ENCODE measurements around the gene SASH1. TPM values are rescaled to one million over a fixed set of nuclear protein-coding genes. Genes with fewer than 3 reads are reported as not detected.

The SASH1 gene
- total RNA-seq, 1 experiment from 2014 or later = 11.7 TPM

DNA sequence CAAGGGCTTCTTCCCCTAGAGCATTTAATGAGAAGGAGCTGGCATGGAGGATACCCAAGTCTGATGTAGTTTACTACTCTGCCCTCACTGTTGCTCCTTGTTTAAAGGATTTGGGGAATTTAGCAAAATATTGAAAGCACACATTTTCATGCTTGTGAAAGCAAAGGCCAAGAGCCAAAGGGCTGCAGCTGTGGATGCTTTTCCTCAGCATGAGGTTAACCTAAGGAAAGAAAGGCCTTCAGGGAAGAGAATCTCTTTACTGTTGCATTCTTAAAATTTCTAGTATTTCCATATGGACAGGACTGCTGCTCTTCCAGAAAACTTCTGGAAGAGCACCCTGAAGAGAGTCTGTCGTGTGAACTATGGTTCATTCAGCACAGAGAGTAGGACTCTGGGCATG lies 45.9 kb upstream of the SASH1 start:
- no TSS peak for BruUV-seq (replicated peaks)
- no peaks in the 10 kb centered on the region for H3K4me1 ChIP-seq (ENCODE audit: control insufficient read depth in 1 of 2, insufficient read depth in 2 of 2, low read length in 2 of 2)

More for the DNA sequence above, 45.9 kb upstream of the SASH1 start:
- ATAC-seq = no peak
- H2AFZ ChIP-seq (ENCODE audit: low read depth, low read length, poor library complexity, severe bottlenecking) = no peak overlapping the region
- intact Hi-C loops (cut with micrococcal nuclease) = no loop called here
- H3K9me2 ChIP-seq (ENCODE audit: insufficient read depth) = no peaks in the 10 kb centered on the region
- H4K20me1 ChIP-seq (ENCODE audit: insufficient read depth) = no peaks in the 10 kb centered on the region
- H3K9ac ChIP-seq (ENCODE audit: low read length) = no peak overlapping the region
- no peak overlapping the region for H3K27ac ChIP-seq (ENCODE audit: low read depth, low read length)
- H3K36me3 ChIP-seq (ENCODE audit: control insufficient read depth in 1 of 2, insufficient read depth in 2 of 2, low read length in 2 of 2) = no peaks in the 10 kb centered on the region
- H3K27me3 ChIP-seq (ENCODE audit: insufficient read depth, low read length) = no peaks in the 10 kb centered on the region
- no peaks in the 10 kb centered on the region for H3K9me3 ChIP-seq (ENCODE audit: control insufficient read depth in 1 of 2, insufficient read depth in 1 of 2, low read depth in 1 of 2, low read length in 2 of 2)
- no peaks in the 10 kb centered on the region for H3K79me2 ChIP-seq (ENCODE audit: insufficient read depth, low read length)
- POLR2A ChIA-PET = no interaction called here
- RAD21 ChIA-PET (ENCODE audit: low non-redundant PET in 1 of 2, low total read pairs in 2 of 2, uncharacterized antibody in 2 of 2, unreplicated experiment in 2 of 2) = no interaction called here
- no peak for DNase-seq (ENCODE audit: low read depth, low spot score)
- no peak overlapping the region for H3K4me3 ChIP-seq (replicated peaks in 1 of 2; ENCODE audit: low read depth in 1 of 2, low read length in 2 of 2)
- CTCF ChIA-PET = no interaction called here
- TF ChIP-seq EGR1 (IDR thresholded peaks at IDR 0.05; ENCODE audit: low read depth) (no peak), EZH2phosphoT487 (IDR thresholded peaks at IDR 0.05; ENCODE audit: borderline replicate concordance) (no peak), EZH2 (IDR thresholded peaks at IDR 0.05) (no peak), RAD21 (IDR thresholded peaks at IDR 0.05; ENCODE audit: low read depth) (no peak), SRF (IDR thresholded peaks at IDR 0.05; ENCODE audit: low read depth) (no peak), SP1 (IDR thresholded peaks at IDR 0.05; ENCODE audit: low read depth) (no peak), SIN3A (IDR thresholded peaks at IDR 0.05; ENCODE audit: low read depth) (no peak), POLR2AphosphoS5 (IDR thresholded peaks at IDR 0.05; ENCODE audit: low read depth, low read length) (no peak), FOSL1 (IDR thresholded peaks at IDR 0.05; ENCODE audit: low read depth) (no peak), CEBPB (IDR thresholded peaks at IDR 0.05; ENCODE audit: low read depth) (no peak), JUND (IDR thresholded peaks at IDR 0.05) (no peak), POLR2A (IDR thresholded peaks at IDR 0.05; ENCODE audit: borderline replicate concordance, extremely low read depth, insufficient read depth, insufficient read length) (no peak), YY1 (IDR thresholded peaks at IDR 0.05; ENCODE audit: extremely low read depth, insufficient replicate concordance, low read depth, low read length) (no peak), ELF1 (IDR thresholded peaks at IDR 0.05; ENCODE audit: borderline replicate concordance, low read depth) (no peak)
- TF ChIP-seq, protein P1, sequence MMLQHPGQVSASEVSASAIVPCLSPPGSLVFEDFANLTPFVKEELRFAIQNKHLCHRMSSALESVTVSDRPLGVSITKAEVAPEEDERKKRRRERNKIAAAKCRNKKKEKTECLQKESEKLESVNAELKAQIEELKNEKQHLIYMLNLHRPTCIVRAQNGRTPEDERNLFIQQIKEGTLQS (IDR thresholded peaks at IDR 0.05) = no peak
- TF ChIP-seq, protein P2, sequence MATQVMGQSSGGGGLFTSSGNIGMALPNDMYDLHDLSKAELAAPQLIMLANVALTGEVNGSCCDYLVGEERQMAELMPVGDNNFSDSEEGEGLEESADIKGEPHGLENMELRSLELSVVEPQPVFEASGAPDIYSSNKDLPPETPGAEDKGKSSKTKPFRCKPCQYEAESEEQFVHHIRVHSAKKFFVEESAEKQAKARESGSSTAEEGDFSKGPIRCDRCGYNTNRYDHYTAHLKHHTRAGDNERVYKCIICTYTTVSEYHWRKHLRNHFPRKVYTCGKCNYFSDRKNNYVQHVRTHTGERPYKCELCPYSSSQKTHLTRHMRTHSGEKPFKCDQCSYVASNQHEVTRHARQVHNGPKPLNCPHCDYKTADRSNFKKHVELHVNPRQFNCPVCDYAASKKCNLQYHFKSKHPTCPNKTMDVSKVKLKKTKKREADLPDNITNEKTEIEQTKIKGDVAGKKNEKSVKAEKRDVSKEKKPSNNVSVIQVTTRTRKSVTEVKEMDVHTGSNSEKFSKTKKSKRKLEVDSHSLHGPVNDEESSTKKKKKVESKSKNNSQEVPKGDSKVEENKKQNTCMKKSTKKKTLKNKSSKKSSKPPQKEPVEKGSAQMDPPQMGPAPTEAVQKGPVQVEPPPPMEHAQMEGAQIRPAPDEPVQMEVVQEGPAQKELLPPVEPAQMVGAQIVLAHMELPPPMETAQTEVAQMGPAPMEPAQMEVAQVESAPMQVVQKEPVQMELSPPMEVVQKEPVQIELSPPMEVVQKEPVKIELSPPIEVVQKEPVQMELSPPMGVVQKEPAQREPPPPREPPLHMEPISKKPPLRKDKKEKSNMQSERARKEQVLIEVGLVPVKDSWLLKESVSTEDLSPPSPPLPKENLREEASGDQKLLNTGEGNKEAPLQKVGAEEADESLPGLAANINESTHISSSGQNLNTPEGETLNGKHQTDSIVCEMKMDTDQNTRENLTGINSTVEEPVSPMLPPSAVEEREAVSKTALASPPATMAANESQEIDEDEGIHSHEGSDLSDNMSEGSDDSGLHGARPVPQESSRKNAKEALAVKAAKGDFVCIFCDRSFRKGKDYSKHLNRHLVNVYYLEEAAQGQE (IDR thresholded peaks at IDR 0.05; ENCODE audit: low read depth) = no peak
- TF ChIP-seq, protein P3, sequence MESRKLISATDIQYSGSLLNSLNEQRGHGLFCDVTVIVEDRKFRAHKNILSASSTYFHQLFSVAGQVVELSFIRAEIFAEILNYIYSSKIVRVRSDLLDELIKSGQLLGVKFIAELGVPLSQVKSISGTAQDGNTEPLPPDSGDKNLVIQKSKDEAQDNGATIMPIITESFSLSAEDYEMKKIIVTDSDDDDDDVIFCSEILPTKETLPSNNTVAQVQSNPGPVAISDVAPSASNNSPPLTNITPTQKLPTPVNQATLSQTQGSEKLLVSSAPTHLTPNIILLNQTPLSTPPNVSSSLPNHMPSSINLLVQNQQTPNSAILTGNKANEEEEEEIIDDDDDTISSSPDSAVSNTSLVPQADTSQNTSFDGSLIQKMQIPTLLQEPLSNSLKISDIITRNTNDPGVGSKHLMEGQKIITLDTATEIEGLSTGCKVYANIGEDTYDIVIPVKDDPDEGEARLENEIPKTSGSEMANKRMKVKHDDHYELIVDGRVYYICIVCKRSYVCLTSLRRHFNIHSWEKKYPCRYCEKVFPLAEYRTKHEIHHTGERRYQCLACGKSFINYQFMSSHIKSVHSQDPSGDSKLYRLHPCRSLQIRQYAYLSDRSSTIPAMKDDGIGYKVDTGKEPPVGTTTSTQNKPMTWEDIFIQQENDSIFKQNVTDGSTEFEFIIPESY (IDR thresholded peaks at IDR 0.05; ENCODE audit: extremely low read depth, insufficient replicate concordance, low read length) = no peak
- no peak overlapping the region for H3K4me2 ChIP-seq (ENCODE audit: low read length)
